ENCODE measurements around the gene FIGN. TPM values are rescaled to one million over a fixed set of nuclear protein-coding genes. Genes with fewer than 3 reads are reported as not detected.

FIGN gene
- total and polyA plus RNA-seq, 2 of the 8 experiments (the other 6 are each of a cell fraction or from before 2014, with no cell fraction given): 5.0 to 22.8 TPM

GRCh38 chr2:163626208-163626607, 109.6 kb downstream of the FIGN start (continued):
- TF ChIP-seq JUND (IDR thresholded peaks at IDR 0.05; ENCODE audit: low read length) (no peak), POU5F1 (IDR thresholded peaks at IDR 0.05; ENCODE audit: low read depth, low read length) (no peak), RBBP5 (IDR thresholded peaks at IDR 0.05; ENCODE audit: borderline replicate concordance, low read depth, low read length) (no peak), GABPA (IDR thresholded peaks at IDR 0.05; ENCODE audit: borderline replicate concordance, insufficient read depth, low read length) (no peak), TEAD4 (IDR thresholded peaks at IDR 0.05; ENCODE audit: low read depth, low read length) (no peak), ASH2L (IDR thresholded peaks at IDR 0.05; ENCODE audit: low read length) (no peak), EZH2 (IDR thresholded peaks at IDR 0.05; ENCODE audit: low read depth, low read length, severe bottlenecking) (no peak)

Measured in H1 (cell line).